ENCODE results near the gene CNTN4. TPM values are rescaled to one million over a fixed set of nuclear protein-coding genes. Genes with fewer than 3 reads are reported as not detected.
"Not testable (repeated sequence)": the region's sequence is repeated elsewhere in the genome, so short reads cannot be mapped to it uniquely, and the experiment has no call there.

The CNTN4 gene
- total RNA-seq, 1 donor from 2014 or later: 3.2 TPM

- ATAC-seq (no peak), DNase-seq (no peak)
- intact Hi-C loops (cut with micrococcal nuclease): no loop called here
Measured at GRCh38 chr3:2908693-2909351, 810.2 kb downstream of the CNTN4 start.

GRCh38 chr3:2910997-2911396 lies 812.3 kb downstream of the CNTN4 start:
- ATAC-seq: no peak

GRCh38 chr3:2915826-2916225 lies 817.2 kb downstream of the CNTN4 start:
- intact Hi-C loops (cut with micrococcal nuclease): no loop called here
- no peak for DNase-seq
- ATAC-seq: no peak

More at GRCh38 chr3:2910997-2911396, 812.3 kb downstream of the CNTN4 start:
- intact Hi-C loops (cut with micrococcal nuclease): no loop called here
- no peak for DNase-seq

GRCh38 chr3:2916640-2917039 lies 818.0 kb downstream of the CNTN4 start:
- ATAC-seq; intact Hi-C loops (cut with micrococcal nuclease): not testable (repeated sequence)

GRCh38 chr3:2920103-2920502 lies 821.4 kb downstream of the CNTN4 start:
- DNase-seq (no peak), ATAC-seq (no peak)
- intact Hi-C loops (cut with micrococcal nuclease): no loop called here

More at GRCh38 chr3:2916640-2917039, 818.0 kb downstream of the CNTN4 start:
- DNase-seq: not testable (repeated sequence)

- ATAC-seq (no peak), DNase-seq (no peak)
- intact Hi-C loops (cut with micrococcal nuclease): no loop called here
Measured at GRCh38 chr3:2921452-2921851, 822.8 kb downstream of the CNTN4 start.

GRCh38 chr3:2921903-2922302 lies 823.2 kb downstream of the CNTN4 start:
- no peak for ATAC-seq
- intact Hi-C loops (cut with micrococcal nuclease): no loop called here
- no peak for DNase-seq

- ATAC-seq: no peak
- intact Hi-C loops (cut with micrococcal nuclease): no loop called here
- no peak for DNase-seq
Measured at GRCh38 chr3:2923390-2923789, 824.7 kb downstream of the CNTN4 start.

- intact Hi-C loops (cut with micrococcal nuclease): no loop called here
- ATAC-seq (no peak), DNase-seq (no peak)
Measured at GRCh38 chr3:2927259-2927658, 828.6 kb downstream of the CNTN4 start.

- intact Hi-C loops (cut with micrococcal nuclease): no loop called here
- no peak for ATAC-seq
- DNase-seq: no peak
Measured at GRCh38 chr3:2929574-2929973, 830.9 kb downstream of the CNTN4 start.

- ATAC-seq (no peak), DNase-seq (no peak)
- intact Hi-C loops (cut with micrococcal nuclease): no loop called here
Measured at GRCh38 chr3:2931265-2931664, 832.6 kb downstream of the CNTN4 start.

GRCh38 chr3:2934541-2934940 lies 835.9 kb downstream of the CNTN4 start:
- ATAC-seq (no peak), DNase-seq (no peak)
- intact Hi-C loops (cut with micrococcal nuclease): no loop called here

- ATAC-seq: no peak
- intact Hi-C loops (cut with micrococcal nuclease): no loop called here
Measured at GRCh38 chr3:2937055-2937454, 838.4 kb downstream of the CNTN4 start.

GRCh38 chr3:2937592-2937991 lies 838.9 kb downstream of the CNTN4 start:
- intact Hi-C loops (cut with micrococcal nuclease): no loop called here
- DNase-seq (no peak), ATAC-seq (peak; percentile 22)

More at GRCh38 chr3:2937055-2937454, 838.4 kb downstream of the CNTN4 start:
- DNase-seq: no peak

- DNase-seq: no peak
- no peak for ATAC-seq
- intact Hi-C loops (cut with micrococcal nuclease): no loop called here
Measured at GRCh38 chr3:2938711-2939110, 840.0 kb downstream of the CNTN4 start.

GRCh38 chr3:2940062-2940461 lies 841.4 kb downstream of the CNTN4 start:
- ATAC-seq (no peak), DNase-seq (no peak)
- intact Hi-C loops (cut with micrococcal nuclease): no loop called here

- intact Hi-C loops (cut with micrococcal nuclease): no loop called here
- DNase-seq (no peak), ATAC-seq (no peak)
Measured at GRCh38 chr3:2944628-2945027, 846.0 kb downstream of the CNTN4 start.

GRCh38 chr3:2945121-2945520 lies 846.5 kb downstream of the CNTN4 start:
- ATAC-seq: no peak
- intact Hi-C loops (cut with micrococcal nuclease): no loop called here
- no peak for DNase-seq

GRCh38 chr3:2947536-2947935 lies 848.9 kb downstream of the CNTN4 start:
- ATAC-seq: no peak
- intact Hi-C loops (cut with micrococcal nuclease): no loop called here
- no peak for DNase-seq

GRCh38 chr3:2948882-2949281 lies 850.2 kb downstream of the CNTN4 start:
- no peak for ATAC-seq
- intact Hi-C loops (cut with micrococcal nuclease): no loop called here
- DNase-seq: no peak

GRCh38 chr3:2950159-2950558 lies 851.5 kb downstream of the CNTN4 start:
- no peak for ATAC-seq
- intact Hi-C loops (cut with micrococcal nuclease): no loop called here
- DNase-seq: no peak

GRCh38 chr3:2957115-2957514 lies 858.4 kb downstream of the CNTN4 start:
- DNase-seq (no peak), ATAC-seq (no peak)
- intact Hi-C loops (cut with micrococcal nuclease): no loop called here
